Measurements from ENCODE around the gene ARHGAP33. TPM values are rescaled to one million over a fixed set of nuclear protein-coding genes. Genes with fewer than 3 reads are reported as not detected.

ARHGAP33 gene
- total and polyA plus RNA-seq, 7 donors, result 0.68 to 4.0 (median 1.4) TPM

- intact Hi-C loops (cut with DNase I), result no loop called here
- H3K9me3 ChIP-seq, result no peaks in the 10 kb centered on the region
- H3K4me1 ChIP-seq, result no peaks in the 10 kb centered on the region
- H3K27ac ChIP-seq, result no peak overlapping the region
- DNase-seq, result no peak
- H3K4me3 ChIP-seq, result no peak overlapping the region
- WGBS, 3 donors, result 44 to 56% (median 48%) methylated on average over 18 of the region's 18 CpGs
- H3K36me3 ChIP-seq (ENCODE audit: insufficient read depth in 1 of 2, low read depth in 1 of 2), result no peaks in the 10 kb centered on the region
- no peak for TF ChIP-seq CTCF (IDR thresholded peaks at IDR 0.05)
- no peak for ATAC-seq
- peaks cover 0 to 33% (median 11%) of the 10 kb centered on the region in 3 donors for H3K27me3 ChIP-seq (ENCODE audit: insufficient read depth in 3 of 3, low read length in 2 of 3)
Measured at GRCh38 chr19:35811317-35812219, 36.2 kb downstream of the ARHGAP33 start.

DNA sequence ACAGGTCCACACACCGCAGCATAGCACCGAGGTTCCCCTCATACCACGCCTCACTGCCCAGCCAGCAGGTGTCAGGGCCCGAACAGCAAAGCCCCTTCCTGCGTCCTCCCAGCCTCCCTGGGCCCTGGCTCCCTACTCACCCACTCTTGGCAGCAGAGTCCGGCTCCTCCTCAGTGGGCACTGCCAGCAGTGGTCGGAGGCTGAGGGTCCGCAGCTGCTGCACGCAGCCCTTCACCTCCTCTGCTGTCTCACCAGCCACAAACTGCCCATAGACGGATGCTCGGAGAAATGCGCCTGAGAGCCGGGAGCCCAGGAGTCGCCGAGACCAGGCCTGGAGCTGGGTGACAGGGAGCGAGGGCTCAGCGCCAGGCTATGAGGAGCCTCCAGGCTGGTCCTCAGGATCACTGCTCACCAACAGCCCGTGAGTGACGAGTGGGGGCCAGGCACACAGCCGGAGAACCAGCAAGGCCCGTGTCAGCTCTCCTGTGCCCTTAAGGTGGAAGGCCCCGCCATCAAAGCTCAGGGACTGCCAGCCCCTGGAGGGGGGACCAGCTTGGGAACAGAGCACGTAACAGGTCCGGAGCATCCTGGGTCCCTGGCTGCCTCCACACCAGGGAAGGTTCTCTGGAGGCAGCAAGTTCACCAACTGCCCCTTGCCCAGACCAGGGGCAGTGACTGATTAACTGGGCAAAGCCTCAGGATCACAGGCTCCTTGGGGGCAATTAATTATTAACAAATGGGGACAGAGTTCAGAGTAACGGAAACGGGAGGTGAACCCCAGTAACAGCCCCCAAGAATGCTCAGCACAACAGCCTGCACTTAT, 37.1 kb downstream of the ARHGAP33 start, which contains the start of gene PRODH2:
Gene PRODH2 (minus strand): TSS at position 626 of the 823 bp plus-strand sequence. CDS start 40 bp downstream, at position 586.
- no peaks in the 10 kb centered on the region for H3K4me1 ChIP-seq
- TF ChIP-seq CTCF (IDR thresholded peaks at IDR 0.05), result no peak
- H3K27me3 ChIP-seq (ENCODE audit: insufficient read depth in 3 of 3, low read length in 2 of 3), result peaks cover 0 to 39% (median 11%) of the 10 kb centered on the region in 3 donors
- ATAC-seq, result no peak
- no peak within 1 kb of the TSS for H3K27ac ChIP-seq
- no peak within 1 kb of the TSS for H3K4me3 ChIP-seq
- H3K9me3 ChIP-seq, result no peaks in the 10 kb centered on the region
- no peak for DNase-seq
- H3K36me3 ChIP-seq (ENCODE audit: insufficient read depth in 1 of 2, low read depth in 1 of 2), result no peaks in the 10 kb centered on the region
- intact Hi-C loops (cut with DNase I), result no loop called here
- WGBS, 3 donors, result 58 to 62% (median 59%) methylated on average over 25 to 26 of the region's 26 CpGs

DNA sequence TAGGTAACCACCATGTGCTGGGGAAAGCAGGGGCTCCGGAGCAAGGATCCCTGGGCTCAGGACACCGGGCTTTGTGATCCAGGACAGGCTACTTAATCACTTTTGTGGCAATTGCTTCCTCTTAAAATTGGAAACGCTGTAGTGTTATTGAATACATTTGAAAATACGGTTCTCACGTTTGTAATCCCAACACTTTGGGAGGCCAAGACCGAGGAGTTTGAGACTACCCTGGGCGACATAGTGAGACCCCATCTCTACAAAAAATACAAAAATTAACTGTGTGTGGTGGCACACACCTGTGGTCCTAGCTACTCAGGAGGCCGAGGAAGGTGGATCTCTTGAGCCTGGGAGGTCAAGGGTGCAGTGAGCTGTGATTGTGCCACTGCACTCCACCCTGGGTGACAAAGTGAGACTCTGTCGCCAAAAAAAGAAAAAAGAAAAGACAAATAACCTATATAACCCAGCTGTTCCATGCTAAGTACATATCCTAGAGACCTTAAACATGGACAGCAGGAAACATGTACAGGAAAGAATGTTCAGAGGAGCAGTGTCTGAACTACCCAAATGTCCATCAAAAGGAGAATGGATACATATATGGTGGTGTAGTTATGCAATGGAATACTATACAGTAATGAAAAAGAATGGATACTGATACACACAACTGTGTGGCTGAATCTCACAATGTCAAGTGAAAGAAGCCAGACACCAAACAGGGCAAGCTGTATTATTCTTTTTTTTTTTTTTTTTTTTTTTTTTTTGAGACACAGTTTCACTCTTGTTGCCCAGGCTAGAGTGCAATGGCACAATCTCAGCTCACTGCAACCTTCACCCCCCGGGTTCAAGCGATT, 37.9 kb downstream of the ARHGAP33 start:
- no peak for TF ChIP-seq CTCF (IDR thresholded peaks at IDR 0.05)
- Histone ChIP-seq H3K27ac (no peak overlapping the region), H3K4me1 (no peaks in the 10 kb centered on the region), H3K36me3 (ENCODE audit: insufficient read depth in 1 of 2, low read depth in 1 of 2) (no peaks in the 10 kb centered on the region), H3K4me3 (no peak overlapping the region), H3K27me3 (ENCODE audit: insufficient read depth in 3 of 3, low read length in 2 of 3) (peaks cover 0 to 47% (median 11%) of the 10 kb centered on the region in 3 donors), H3K9me3 (no peaks in the 10 kb centered on the region)
- DNase-seq (no peak), ATAC-seq (no peak)
- intact Hi-C loops (cut with DNase I), result no loop called here
- WGBS, 3 donors, result 80 to 87% (median 84%) methylated on average over 11 of the region's 11 CpGs

GRCh38 chr19:35816262-35816661, 40.9 kb downstream of the ARHGAP33 start:
- peaks cover 0 to 46% (median 8%) of the 10 kb centered on the region in 3 donors for H3K27me3 ChIP-seq (ENCODE audit: insufficient read depth in 3 of 3, low read length in 2 of 3)
- ATAC-seq, result no peak
- intact Hi-C loops (cut with DNase I), result no loop called here
- 21 to 25% (median 24%) methylated on average over 6 of the region's 6 CpGs for WGBS, 3 donors
- H3K27ac ChIP-seq, result no peak overlapping the region
- H3K9me3 ChIP-seq, result no peaks in the 10 kb centered on the region
- H3K4me1 ChIP-seq, result no peaks in the 10 kb centered on the region
- H3K36me3 ChIP-seq (ENCODE audit: insufficient read depth in 1 of 2, low read depth in 1 of 2), result no peaks in the 10 kb centered on the region
- H3K4me3 ChIP-seq, result no peak overlapping the region
- TF ChIP-seq CTCF (IDR thresholded peaks at IDR 0.05), result no peak
- no peak for DNase-seq
